GM18505 (cell line): ENCODE results near the gene WIZ.

Experiments
- ATAC-seq: cut with Tn5 transposase; IDR thresholded peaks from one replicate; pipeline ENCODE4 v1.9.1; 2021; ENCODE audit not compliant: unreplicated experiment
- POLR2A ChIP-seq: IDR thresholded peaks from 4 replicates; pipeline ENCODE4 v1.6.1; 2011; ENCODE audit warnings: borderline replicate concordance; ENCODE audit not compliant: insufficient read depth, insufficient read length; ENCODE audit errors: extremely low read depth

The WIZ gene

GRCh38 chr19:15457701-15458484, 8.1 kb upstream of the WIZ start:
- no peak for ATAC-seq
- TF ChIP-seq POLR2A: peak; percentile 3

GRCh38 chr19:15456871-15457700, 7.3 kb upstream of the WIZ start:
- TF ChIP-seq POLR2A: no peak
- ATAC-seq: no peak

- no peak for ATAC-seq
- TF ChIP-seq POLR2A: no peak
Measured at GRCh38 chr19:15456441-15456840, 6.7 kb upstream of the WIZ start.

GRCh38 chr19:15455996-15456395, 6.2 kb upstream of the WIZ start:
- no peak for ATAC-seq
- TF ChIP-seq POLR2A: no peak

GRCh38 chr19:15453906-15454860, 4.4 kb upstream of the WIZ start:
- no peak for ATAC-seq
- TF ChIP-seq POLR2A: no peak

- TF ChIP-seq POLR2A: no peak
- no peak for ATAC-seq
Measured at GRCh38 chr19:15453091-15453578, 3.4 kb upstream of the WIZ start.

GRCh38 chr19:15452111-15453047, 2.6 kb upstream of the WIZ start:
- TF ChIP-seq POLR2A: no peak
- no peak for ATAC-seq

- TF ChIP-seq POLR2A: no peak
- no peak for ATAC-seq
Measured at GRCh38 chr19:15450528-15450890, 753 bp upstream of the WIZ start.

GRCh38 chr19:15448778-15449619, 757 bp downstream of the WIZ start:
- no peak for TF ChIP-seq POLR2A
- no peak for ATAC-seq

- ATAC-seq: no peak
- TF ChIP-seq POLR2A: no peak
Measured at GRCh38 chr19:15448044-15448777, 1.5 kb downstream of the WIZ start.

- no peak for TF ChIP-seq POLR2A
- ATAC-seq: no peak
Measured at GRCh38 chr19:15447057-15447456, 2.7 kb downstream of the WIZ start.
